ENCODE measurements around the gene SOCS3.
"Not testable (repeated sequence)": the region's sequence is repeated elsewhere in the genome, so short reads cannot be mapped to it uniquely, and the experiment has no call there.

SOCS3 gene

GRCh38 chr17:78314683-78315354, 45.1 kb downstream of the SOCS3 start:
- Histone ChIP-seq H3K9ac (ENCODE audit: low read depth, low read length) (peak overlapping the region; percentile 66; the same call in 1 of the 2 replicates), H3K9me3 (ENCODE audit: control insufficient read depth, insufficient read depth, low read length) (no peaks in the 10 kb centered on the region), H3K36me3 (ENCODE audit: insufficient read depth, low read length) (no peaks in the 10 kb centered on the region), H3K4me1 (ENCODE audit: insufficient read depth, low read length) (peaks cover 34% of the 10 kb centered on the region)

- H3K9ac ChIP-seq (ENCODE audit: low read depth, low read length), result peak overlapping the region; percentile 66
- H3K9me3 ChIP-seq (ENCODE audit: control insufficient read depth, insufficient read depth, low read length), result no peaks in the 10 kb centered on the region
- H3K36me3 ChIP-seq (ENCODE audit: insufficient read depth, low read length), result no peaks in the 10 kb centered on the region
- H3K4me1 ChIP-seq (ENCODE audit: insufficient read depth, low read length), result peaks cover 41% of the 10 kb centered on the region
Observed at GRCh38 chr17:78313735-78314648, 45.9 kb downstream of the SOCS3 start.

- not testable (repeated sequence) for H3K9ac ChIP-seq (ENCODE audit: low read depth, low read length); H3K36me3 ChIP-seq (ENCODE audit: insufficient read depth, low read length)
- Histone ChIP-seq H3K9me3 (ENCODE audit: control insufficient read depth, insufficient read depth, low read length) (peaks cover 13% of the 10 kb centered on the region), H3K4me1 (ENCODE audit: insufficient read depth, low read length) (peaks cover 14% of the 10 kb centered on the region; the same call in 1 of the 2 replicates)
Observed at GRCh38 chr17:78309659-78310255, 50.1 kb downstream of the SOCS3 start.

- Histone ChIP-seq H3K9ac (ENCODE audit: low read depth, low read length) (no peak overlapping the region), H3K9me3 (ENCODE audit: control insufficient read depth, insufficient read depth, low read length) (peaks cover 13% of the 10 kb centered on the region), H3K36me3 (ENCODE audit: insufficient read depth, low read length) (no peaks in the 10 kb centered on the region), H3K4me1 (ENCODE audit: insufficient read depth, low read length) (peaks cover 13% of the 10 kb centered on the region; the same call in 1 of the 2 replicates)
Observed at GRCh38 chr17:78307887-78308638, 51.8 kb downstream of the SOCS3 start.

GRCh38 chr17:78306913-78307312, 53.0 kb downstream of the SOCS3 start:
- peaks cover 13% of the 10 kb centered on the region; the same call in 1 of the 2 replicates for H3K4me1 ChIP-seq (ENCODE audit: insufficient read depth, low read length)

More at GRCh38 chr17:78306913-78307312, 53.0 kb downstream of the SOCS3 start:
- H3K9ac ChIP-seq (ENCODE audit: low read depth, low read length), result no peak overlapping the region
- H3K36me3 ChIP-seq (ENCODE audit: insufficient read depth, low read length), result no peaks in the 10 kb centered on the region
- peaks cover 13% of the 10 kb centered on the region for H3K9me3 ChIP-seq (ENCODE audit: control insufficient read depth, insufficient read depth, low read length)
